Vagina (tissue), 2 donors: ENCODE data around the gene RAB5B. TPM values are rescaled to one million over a fixed set of nuclear protein-coding genes. Genes with fewer than 3 reads are reported as not detected.
A peak's percentile ranks its signal among the peaks of the same experiment; 100 is the strongest.

Source experiments
- DNase-seq, 2 donors: peaks; one replicate each; pipeline ENCODE4 v3.0.0-alpha.2; 2017; ENCODE audit errors: extremely low spot score in 2 of 2
- H3K27ac ChIP-seq: fragments of 200-600 bp; sonication (generic); one replicate; pipeline ENCODE4 v1.5.1; 2019
- H3K27me3 ChIP-seq: fragments of 200-600 bp; sonication (generic); one replicate; pipeline ENCODE4 v1.5.1; 2019
- H3K36me3 ChIP-seq, 2 donors: fragments of 200-600 bp; sonication (generic); one replicate each; pipeline ENCODE4 v1.5.1; 2017 to 2019
- H3K4me1 ChIP-seq: fragments of 200-600 bp; sonication (generic); one replicate; pipeline ENCODE4 v1.5.1; 2019
- H3K4me3 ChIP-seq, 2 donors: fragments of 200-600 bp; sonication (generic); 1 replicate in 1 of 2; 2 replicates in 1 of 2; pipeline ENCODE4 v1.5.1; 2016 to 2019
- H3K9me3 ChIP-seq: fragments of 200-600 bp; sonication (generic); one replicate; pipeline ENCODE4 v1.5.1; 2019
- POLR2A ChIP-seq, 2 donors: fragments of 450-650 bp; IDR thresholded peaks; one replicate each; pipeline ENCODE4 v1.6.1; 2017; ENCODE audit warnings: antibody characterized with exemption in 2 of 2, mild to moderate bottlenecking in 2 of 2, moderate library complexity in 2 of 2
- POLR2AphosphoS5 ChIP-seq, 2 donors: sonication (generic); formaldehyde crosslinking; IDR thresholded peaks; one replicate each; pipeline ENCODE4 v1.9.0; 2017; ENCODE audit warnings: antibody characterized with exemption in 2 of 2, mild to moderate bottlenecking in 2 of 2, low read depth in 1 of 2; ENCODE audit not compliant: insufficient read depth in 1 of 2
- intact Hi-C: fragments of 100-400 bp; cut with DNase I; formaldehyde crosslinking; loops from one replicate; pipeline ENCODE4 v1.15.1; 2023
- total RNA-seq: library from RNA; depleted of rRNA; stranded (reverse); fragments of >200 nt; gene quantifications from one replicate; pipeline ENCODE4 v1.2.3, GENCODE V29; 2016
- TF ChIP-seq, protein P1 (sequence below), 3 experiments: fragments of 450-650 bp in 2 of 3; fragments of 200-600 bp in 1 of 3; sonication (generic) in 1 of 3; IDR thresholded peaks; one replicate each; pipeline ENCODE4 v1.5.1; 2017 to 2019; ENCODE audit warnings: antibody characterized with exemption in 3 of 3, mild to moderate bottlenecking in 2 of 3, moderate library complexity in 2 of 3

Gene RAB5B
- total RNA-seq, 1 donor from 2014 or later, result 80.5 TPM

DNA sequence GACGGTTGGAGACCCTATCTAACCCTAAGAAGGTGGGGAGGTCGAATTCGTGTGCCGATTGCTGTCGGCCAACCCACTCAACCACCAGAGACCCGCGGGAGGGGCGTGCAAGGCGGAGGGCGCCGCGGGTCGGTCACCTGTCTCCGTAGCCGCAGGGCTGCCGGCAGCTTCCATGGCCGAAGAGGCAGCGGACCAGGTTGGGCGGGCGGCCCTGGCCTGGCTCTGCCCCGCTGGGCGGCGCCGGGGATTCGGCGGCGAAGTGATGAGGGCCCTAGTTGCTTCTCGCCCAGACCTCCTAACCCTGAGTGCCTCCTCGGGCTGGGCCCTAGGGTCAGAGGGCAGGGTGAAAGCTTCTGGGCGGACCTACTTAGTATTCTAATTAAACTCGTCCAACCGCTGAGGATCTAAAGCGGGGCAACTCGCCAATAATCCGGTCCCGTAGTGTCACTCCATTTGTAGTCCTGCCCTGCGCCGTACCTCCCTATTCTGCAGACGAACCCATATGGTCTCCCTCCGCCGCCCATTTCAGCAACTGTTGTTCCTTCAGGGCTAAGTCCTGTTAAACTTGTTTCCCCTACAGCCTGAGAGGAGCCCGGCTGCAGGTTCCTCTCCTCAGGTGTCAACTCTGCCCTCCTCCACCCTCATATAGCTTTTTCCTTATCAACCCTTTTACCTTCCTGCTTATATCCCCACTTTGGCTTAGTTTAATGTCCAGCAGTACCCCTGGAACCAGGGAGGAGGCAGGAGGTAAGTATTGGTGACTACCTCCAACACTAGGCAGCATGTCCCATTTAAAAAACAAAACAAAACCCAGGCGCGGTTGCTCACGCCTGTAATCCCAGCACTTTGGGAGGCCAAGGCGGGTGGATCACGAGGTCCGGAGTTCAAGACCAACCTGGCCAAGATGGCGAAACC, 46.0 kb upstream of the RAB5B start, which contains the start of gene PYM1:
PYM1 (minus strand) TSS at position 307 of the 915 bp plus-strand sequence; CDS start at position 174, 133 bp downstream.
- TF ChIP-seq, protein P1, sequence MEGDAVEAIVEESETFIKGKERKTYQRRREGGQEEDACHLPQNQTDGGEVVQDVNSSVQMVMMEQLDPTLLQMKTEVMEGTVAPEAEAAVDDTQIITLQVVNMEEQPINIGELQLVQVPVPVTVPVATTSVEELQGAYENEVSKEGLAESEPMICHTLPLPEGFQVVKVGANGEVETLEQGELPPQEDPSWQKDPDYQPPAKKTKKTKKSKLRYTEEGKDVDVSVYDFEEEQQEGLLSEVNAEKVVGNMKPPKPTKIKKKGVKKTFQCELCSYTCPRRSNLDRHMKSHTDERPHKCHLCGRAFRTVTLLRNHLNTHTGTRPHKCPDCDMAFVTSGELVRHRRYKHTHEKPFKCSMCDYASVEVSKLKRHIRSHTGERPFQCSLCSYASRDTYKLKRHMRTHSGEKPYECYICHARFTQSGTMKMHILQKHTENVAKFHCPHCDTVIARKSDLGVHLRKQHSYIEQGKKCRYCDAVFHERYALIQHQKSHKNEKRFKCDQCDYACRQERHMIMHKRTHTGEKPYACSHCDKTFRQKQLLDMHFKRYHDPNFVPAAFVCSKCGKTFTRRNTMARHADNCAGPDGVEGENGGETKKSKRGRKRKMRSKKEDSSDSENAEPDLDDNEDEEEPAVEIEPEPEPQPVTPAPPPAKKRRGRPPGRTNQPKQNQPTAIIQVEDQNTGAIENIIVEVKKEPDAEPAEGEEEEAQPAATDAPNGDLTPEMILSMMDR (IDR thresholded peaks at IDR 0.05), result no peak
- peak; percentile 32 to 64 for TF ChIP-seq POLR2AphosphoS5 (IDR thresholded peaks at IDR 0.05; ENCODE audit: insufficient read depth in 1 of 2, low read depth in 1 of 2)
- H3K4me1 ChIP-seq, result peaks cover 56% of the 10 kb centered on the region
- peak within 1 kb of the TSS; percentile 94 for H3K27ac ChIP-seq
- H3K27me3 ChIP-seq, result no peaks in the 10 kb centered on the region
- H3K36me3 ChIP-seq, result no peaks in the 10 kb centered on the region
- peak in 1 of 2 donors; percentile 94 for DNase-seq
- H3K9me3 ChIP-seq, result no peaks in the 10 kb centered on the region
- peak within 1 kb of the TSS; percentile 69 to 87 for H3K4me3 ChIP-seq
- intact Hi-C loops, result no loop called here

GRCh38 chr12:55929306-55929791, 44.5 kb upstream of the RAB5B start:
- Histone ChIP-seq H3K27me3 (no peaks in the 10 kb centered on the region), H3K4me1 (peaks cover 71% of the 10 kb centered on the region), H3K36me3 (no peaks in the 10 kb centered on the region), H3K9me3 (no peaks in the 10 kb centered on the region), H3K4me3 (no peak overlapping the region), H3K27ac (peak overlapping the region; percentile 94)
- TF ChIP-seq POLR2AphosphoS5 (IDR thresholded peaks at IDR 0.05; ENCODE audit: insufficient read depth in 1 of 2, low read depth in 1 of 2), result no peak
- TF ChIP-seq, protein P1 (IDR thresholded peaks at IDR 0.05), result no peak
- no peak for TF ChIP-seq POLR2A (IDR thresholded peaks at IDR 0.05)
- intact Hi-C loops, result no loop called here
- DNase-seq, result no peak

DNA sequence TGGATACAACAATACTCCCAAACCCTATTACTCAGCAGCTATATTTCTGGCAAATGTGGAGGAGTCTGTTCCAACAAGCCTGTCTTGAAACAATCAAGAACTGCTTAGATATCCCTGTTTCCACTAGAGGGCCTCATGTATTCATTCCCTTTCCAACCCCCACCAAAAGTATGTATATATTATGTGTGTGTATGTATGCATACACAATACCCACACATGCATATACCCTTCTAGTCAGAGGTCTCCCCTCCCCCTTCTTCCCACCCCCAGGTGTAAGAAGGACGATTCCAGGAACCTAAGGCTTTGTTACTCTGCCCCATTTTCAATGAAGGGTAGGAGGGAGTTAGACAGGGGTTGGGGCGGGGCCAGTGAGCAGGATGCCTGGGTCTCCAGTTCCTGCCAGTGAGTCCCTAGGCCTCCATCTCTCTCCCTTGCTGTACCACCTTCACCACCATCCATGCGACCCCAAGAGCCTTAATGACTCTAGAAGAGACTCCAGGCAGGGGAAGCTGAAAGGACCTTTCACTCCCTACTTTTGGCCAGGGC, 43.0 kb upstream of the RAB5B start, which contains the start of gene DGKA:
DGKA (plus strand) TSS at position 392 of the 546 bp plus-strand sequence. CDS start 5,342 bp downstream, outside the sequence.
- Histone ChIP-seq H3K9me3 (no peaks in the 10 kb centered on the region), H3K4me1 (peaks cover 80% of the 10 kb centered on the region), H3K36me3 (no peaks in the 10 kb centered on the region), H3K27me3 (no peaks in the 10 kb centered on the region), H3K4me3 (peak within 1 kb of the TSS; percentile 59 to 92), H3K27ac (peak within 1 kb of the TSS; percentile 94)
- TF ChIP-seq POLR2A (IDR thresholded peaks at IDR 0.05) (no peak), POLR2AphosphoS5 (IDR thresholded peaks at IDR 0.05; ENCODE audit: insufficient read depth in 1 of 2, low read depth in 1 of 2) (peak in 1 of 2 donors; percentile 29)
- TF ChIP-seq, protein P1 (IDR thresholded peaks at IDR 0.05), result peak in 2 of 3 experiments; percentile 36 to 51
- DNase-seq, result no peak
- intact Hi-C loops, result loop anchor here (5.0 kb wide), 2 partner anchors 104 to 204 kb away; partner anchors contain the start of genes CD63 and DNAJC14

GRCh38 chr12:55931317-55931779, 42.5 kb upstream of the RAB5B start:
- TF ChIP-seq POLR2AphosphoS5 (IDR thresholded peaks at IDR 0.05; ENCODE audit: insufficient read depth in 1 of 2, low read depth in 1 of 2), result no peak
- TF ChIP-seq, protein P1 (IDR thresholded peaks at IDR 0.05), result no peak
- no peak for TF ChIP-seq POLR2A (IDR thresholded peaks at IDR 0.05)
- H3K27ac ChIP-seq, result peak overlapping the region; percentile 94
- DNase-seq, result no peak
- H3K36me3 ChIP-seq, result no peaks in the 10 kb centered on the region
- intact Hi-C loops, result loop anchor here (5.0 kb wide), 2 partner anchors 104 to 204 kb away; partner anchors contain the start of genes CD63 and DNAJC14
- peak overlapping the region; percentile 59 to 92 for H3K4me3 ChIP-seq
- H3K27me3 ChIP-seq, result no peaks in the 10 kb centered on the region
- H3K9me3 ChIP-seq, result no peaks in the 10 kb centered on the region
- peaks cover 78% of the 10 kb centered on the region for H3K4me1 ChIP-seq
